ENCODE data around the gene C5orf58.
"Not testable (repeated sequence)": the region's sequence is repeated elsewhere in the genome, so short reads cannot be mapped to it uniquely, and the experiment has no call there.

Gene C5orf58

DNA sequence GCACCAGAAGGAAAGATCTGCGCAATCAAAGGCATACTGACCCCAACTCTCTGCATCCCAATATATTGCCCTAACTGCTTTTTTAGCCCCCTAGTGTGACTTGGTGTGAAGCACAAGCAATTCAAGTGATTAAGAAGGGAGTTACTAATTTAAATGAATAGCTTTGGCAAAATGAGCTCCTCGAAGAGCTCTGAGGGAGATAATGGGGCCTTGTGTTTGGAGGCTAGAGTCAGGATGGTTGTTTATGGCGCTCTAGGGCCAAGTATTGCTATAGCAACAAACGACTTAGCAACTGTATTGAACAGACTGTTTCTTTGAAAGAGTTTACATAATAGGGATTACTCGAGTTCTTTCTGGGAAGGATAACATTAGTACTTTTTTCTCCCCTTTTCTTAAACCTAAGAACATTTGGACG lies 11.5 kb upstream of the C5orf58 start:
- no peak for DNase-seq
- intact Hi-C loops (cut with DNase I) = no loop called here

DNA sequence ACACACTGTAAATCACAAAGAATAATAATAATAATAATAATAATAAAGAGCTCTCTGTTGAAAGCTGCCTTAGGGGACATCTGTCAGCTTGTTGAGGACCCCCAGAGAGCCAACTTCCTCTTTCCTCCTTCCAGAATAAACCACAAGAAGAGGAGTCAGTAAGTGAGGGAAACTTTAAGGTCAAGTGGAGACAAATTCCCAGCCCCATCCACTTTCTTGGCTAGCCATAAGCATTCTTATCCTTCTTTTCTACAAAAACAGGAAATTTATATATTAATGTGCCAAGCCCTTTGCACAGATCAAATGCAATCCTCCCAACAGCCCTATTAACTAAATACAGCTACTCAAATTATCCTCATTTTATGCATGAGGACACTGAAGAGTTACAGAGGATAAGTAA lies 9.4 kb upstream of the C5orf58 start:
- no peak for DNase-seq
- intact Hi-C loops (cut with DNase I) = loop anchor here (1.0 kb wide), 1 partner anchor 44 kb away; no protein-coding TSS in a partner anchor

DNA sequence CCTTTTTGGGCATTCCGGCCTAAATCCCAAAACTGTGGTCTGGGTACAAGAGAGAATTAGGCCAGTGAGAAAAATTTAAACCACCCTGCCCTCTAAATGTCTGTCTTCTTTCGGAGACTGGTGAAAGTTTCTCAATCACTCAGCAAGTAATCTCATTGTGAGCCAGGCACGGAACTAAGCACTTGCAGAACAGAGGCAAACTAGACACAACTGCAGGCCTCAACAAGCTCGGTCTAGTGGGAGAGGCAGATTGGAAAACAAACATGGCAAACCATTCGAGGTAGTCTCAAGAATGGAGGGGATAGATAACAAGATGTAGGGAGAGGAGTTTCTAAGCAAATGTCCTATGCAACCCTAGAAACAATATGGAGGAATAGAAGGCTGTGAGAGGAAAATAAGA lies 8.9 kb upstream of the C5orf58 start:
- intact Hi-C loops (cut with DNase I) = loop anchor here (1.0 kb wide), 1 partner anchor 43 kb away; no protein-coding TSS in a partner anchor
- DNase-seq = no peak

DNA sequence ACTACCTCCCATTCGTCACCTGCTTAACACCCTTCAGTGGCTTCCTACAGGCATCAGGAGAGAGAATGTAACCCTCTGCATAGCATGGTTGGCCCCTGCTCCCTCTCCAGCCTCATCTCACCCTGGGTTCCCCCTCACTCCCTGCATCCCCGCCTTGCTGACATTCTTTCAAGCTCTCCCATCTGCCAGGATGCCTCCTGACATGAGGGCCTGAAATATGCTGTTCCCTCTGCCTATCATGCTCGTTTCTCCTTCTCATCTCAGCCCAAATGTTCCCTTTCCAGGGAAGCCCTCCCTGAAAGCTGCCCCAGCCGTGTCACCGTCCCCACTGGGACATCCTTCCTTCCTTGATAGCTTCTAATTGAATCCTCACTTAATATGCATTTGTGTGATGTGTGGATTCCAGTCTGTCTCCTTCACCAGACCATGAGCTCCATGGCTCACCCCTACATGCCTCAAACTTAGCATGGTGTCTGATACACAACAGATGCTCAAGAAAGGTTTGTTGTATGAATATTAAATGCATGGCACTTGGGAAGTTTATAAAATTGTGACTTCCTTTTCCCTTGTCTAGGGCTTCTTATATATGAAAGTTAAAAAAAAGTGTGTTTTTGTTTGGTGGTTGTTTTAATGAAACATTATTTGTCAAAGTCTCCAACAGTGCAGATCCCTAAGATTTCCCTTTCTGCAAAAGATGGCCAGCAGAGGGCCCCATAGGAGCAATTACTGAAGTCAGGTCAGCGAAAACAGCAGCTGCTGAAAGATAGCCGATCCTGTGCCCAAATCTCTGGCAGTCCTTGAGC lies 7.3 kb upstream of the C5orf58 start:
- intact Hi-C loops (cut with DNase I) = loop anchor here (1.0 to 5.0 kb wide), 4 partner anchors 39 to 407 kb away; no protein-coding TSS in a partner anchor
- DNase-seq = peak; percentile 55 to 95 (median 84)

DNA sequence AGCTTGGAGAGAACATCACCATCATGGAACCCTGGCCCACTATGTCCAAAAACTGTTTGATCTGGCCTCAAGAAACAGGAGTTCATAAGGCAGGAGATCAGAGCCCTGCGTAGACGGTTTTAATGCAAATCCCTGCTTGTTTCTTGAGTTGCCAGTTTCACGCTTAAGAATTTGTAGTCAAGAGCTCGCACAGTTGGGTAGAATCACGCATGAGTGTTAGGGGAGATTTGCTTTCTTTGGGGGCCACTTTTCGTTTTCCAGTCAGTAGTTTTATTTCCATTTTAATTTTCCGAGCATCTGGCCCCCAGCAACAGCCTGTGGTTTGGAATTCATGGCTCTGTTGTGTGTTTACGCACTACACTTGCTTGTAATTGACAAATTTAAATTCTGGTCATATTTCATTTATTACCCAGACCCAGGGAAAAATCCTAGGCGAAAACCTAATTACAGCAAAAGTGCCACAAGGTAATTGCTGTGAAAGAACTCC lies 6.6 kb upstream of the C5orf58 start:
- intact Hi-C loops (cut with DNase I) = loop anchor here (1.0 to 5.0 kb wide), 4 partner anchors 39 to 406 kb away; no protein-coding TSS in a partner anchor
- no peak for DNase-seq

DNA sequence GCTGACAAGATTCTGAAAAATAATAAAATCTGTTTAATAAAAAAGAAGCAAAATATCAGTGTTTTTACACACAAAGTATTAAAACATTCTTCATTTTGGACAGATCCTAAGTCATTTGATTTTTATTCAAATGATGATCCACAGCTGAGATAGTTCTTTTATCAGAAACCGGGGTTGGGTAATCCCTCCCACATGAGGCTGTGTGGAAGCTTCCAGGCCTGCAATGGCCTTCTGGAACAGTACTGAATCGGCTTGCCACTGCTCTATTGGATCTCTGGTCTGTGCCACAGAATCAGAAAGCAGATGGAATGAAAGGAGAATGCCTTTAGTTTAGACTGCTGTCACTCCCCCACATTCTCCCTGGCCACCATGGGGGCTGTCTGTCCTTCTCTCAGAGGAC lies 6.1 kb upstream of the C5orf58 start:
- DNase-seq = no peak
- intact Hi-C loops (cut with DNase I) = loop anchor here (1.0 to 5.0 kb wide), 4 partner anchors 38 to 406 kb away; no protein-coding TSS in a partner anchor

DNA sequence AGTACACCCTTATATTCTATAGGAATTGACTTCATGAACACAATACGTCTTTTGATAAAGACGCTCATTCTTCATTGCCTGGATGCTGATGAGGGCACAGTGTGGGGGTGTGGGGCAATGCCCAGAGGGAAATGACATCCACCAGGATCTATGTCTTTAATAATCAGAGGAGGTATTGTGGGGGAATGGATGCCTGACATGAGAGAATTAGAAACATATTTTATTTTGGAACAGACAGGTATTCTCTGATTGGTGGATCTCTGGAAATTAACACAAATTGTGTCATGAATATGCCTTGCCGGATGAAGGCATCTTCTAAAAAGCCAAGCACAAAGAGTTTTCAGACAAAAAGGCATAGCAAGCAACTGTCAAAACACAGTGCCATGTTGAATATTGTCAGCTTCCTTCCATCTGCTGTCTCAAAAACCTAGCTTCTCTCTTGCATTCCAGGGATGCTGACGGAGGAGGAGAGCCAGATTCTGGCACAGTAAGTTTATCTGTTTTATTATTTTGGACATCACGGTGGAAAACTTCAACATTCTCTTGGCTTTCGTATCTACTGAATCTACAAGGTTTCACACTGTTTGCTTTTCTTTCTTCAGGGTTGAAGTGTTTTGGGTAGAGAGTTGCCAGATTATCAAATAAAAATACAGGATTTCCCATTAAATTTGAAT lies 3.9 kb upstream of the C5orf58 start:
- DNase-seq = no peak
- intact Hi-C loops (cut with DNase I) = loop anchor here (5.0 kb wide), 1 partner anchor 403 kb away; no protein-coding TSS in a partner anchor

DNA sequence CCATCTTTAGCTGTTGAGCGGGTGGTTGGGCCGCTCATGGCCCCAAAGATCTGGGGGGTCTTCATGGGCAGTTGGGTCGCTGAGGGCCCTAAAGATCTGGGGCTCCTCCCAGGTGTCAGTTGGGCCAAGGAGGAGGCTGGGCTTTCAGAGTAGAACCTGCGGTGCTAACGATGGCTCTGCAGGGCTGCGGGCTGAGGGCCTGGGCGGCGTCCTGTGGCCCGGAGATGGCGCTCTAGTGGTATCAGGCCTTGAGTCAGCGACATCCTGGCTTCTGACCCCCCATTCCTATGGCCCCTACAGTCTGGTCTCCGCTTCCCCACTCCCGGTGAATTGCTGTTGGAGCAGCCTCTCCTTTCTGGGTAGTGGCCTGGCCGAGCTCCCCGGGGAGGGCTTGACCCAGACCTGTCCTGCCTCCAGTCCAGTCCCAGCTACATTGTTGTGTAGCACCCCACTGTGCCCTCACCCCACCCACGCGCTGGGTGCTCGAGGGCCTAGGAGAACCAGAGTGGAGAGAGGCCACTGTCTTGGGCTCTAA lies 640 bp downstream of the C5orf58 start:
- intact Hi-C loops (cut with DNase I) = no loop called here
- peak in 1 of 10 donors; percentile 51 for DNase-seq

DNA sequence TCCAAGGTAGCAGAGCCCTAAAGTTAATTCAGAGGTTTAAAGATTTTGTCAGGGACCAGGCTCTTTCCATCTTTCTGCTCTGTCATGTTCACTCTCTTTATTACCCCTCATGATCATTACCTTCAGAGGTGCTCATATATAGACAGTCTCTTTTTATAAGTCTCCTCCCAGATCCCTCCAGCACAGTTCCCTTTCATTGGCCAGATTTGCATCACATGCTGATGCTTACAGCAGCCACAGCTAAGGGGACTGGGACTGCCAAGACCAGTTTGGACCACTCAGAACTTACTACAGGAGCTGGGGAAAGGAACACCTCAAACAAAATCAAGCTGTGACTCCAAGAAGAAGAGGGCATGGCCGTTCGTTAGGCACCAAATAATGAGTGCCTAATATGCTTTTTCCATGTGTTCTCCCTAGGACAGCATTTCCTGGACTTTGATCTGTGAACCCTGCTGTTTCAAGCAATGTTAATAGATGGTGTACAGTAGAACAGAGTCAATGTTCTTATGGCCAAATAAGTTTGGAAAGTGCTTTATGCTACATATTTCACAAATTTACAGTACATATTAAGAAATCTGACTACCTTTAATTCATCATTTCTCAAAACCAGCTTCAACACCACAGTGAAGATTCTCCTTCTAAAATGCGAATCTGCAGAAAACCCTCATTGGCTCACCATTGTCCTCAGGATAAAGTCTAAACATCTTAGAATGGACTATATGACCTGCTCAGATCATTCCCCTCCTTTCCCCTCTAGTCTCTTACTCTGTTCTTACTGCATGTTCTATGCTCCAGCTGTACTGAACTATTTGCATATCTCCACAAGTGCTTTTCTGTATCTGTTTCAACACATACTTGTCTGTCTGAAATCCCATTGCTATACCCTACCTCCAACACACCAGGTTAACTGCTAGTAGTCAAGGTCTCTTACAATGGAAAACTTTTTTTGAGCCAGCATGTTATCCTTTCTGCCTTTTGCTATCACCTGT lies 3.4 kb downstream of the C5orf58 start:
- DNase-seq = no peak
- intact Hi-C loops (cut with DNase I) = no loop called here

DNA sequence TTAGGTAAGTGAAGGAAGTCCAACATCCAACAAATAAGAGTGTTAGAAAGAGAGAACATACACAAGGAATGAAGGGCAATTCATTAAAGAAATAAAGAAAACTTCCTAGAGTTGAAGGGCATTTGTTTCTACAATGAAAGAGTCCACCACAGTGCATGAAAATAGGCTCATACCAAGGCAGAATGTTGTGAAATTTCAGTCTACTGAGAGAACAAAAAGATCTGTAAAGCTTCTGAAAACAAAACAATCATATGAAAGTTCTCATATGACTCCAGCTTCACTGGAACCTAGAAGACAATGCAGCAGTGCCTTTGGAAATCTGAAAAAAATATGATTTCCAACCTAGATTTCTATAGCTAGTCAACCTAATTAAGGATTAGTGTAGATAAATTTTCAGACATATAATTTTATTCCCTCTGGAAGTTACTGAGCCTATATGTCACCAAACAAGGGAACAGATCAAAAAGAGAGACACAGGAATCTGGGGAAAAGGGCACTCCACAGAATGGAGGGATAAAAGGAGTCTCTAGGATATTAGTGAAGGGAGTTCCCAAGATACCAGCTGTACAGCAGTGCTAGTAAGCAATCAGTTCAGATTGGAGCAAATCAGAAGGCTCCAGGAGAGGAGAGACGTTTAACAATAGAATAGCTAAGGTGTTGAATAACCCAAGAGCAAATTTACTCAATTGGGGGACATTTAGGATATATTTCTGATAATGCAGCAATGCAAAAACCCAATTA lies 5.8 kb downstream of the C5orf58 start:
- no peak for DNase-seq
- intact Hi-C loops (cut with DNase I) = no loop called here

DNA sequence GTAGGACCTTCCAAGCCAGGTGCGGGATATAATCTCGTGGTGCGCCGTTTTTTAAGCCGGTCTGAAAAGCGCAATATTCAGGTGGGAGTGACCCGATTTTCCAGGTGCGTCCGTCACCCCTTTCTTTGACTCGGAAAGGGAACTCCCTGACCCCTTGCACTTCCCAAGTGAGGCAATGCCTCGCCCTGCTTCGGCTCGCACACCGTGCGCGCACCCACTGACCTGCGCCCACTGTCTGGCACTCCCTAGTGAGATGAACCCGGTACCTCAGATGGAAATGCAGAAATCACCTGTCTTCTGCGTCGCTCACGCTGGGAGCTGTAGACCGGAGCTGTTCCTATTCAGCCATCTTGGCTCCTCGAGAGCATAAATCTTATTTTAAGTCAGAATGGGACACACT lies 12.7 kb downstream of the C5orf58 start:
- intact Hi-C loops (cut with DNase I) = not testable (repeated sequence)

DNA sequence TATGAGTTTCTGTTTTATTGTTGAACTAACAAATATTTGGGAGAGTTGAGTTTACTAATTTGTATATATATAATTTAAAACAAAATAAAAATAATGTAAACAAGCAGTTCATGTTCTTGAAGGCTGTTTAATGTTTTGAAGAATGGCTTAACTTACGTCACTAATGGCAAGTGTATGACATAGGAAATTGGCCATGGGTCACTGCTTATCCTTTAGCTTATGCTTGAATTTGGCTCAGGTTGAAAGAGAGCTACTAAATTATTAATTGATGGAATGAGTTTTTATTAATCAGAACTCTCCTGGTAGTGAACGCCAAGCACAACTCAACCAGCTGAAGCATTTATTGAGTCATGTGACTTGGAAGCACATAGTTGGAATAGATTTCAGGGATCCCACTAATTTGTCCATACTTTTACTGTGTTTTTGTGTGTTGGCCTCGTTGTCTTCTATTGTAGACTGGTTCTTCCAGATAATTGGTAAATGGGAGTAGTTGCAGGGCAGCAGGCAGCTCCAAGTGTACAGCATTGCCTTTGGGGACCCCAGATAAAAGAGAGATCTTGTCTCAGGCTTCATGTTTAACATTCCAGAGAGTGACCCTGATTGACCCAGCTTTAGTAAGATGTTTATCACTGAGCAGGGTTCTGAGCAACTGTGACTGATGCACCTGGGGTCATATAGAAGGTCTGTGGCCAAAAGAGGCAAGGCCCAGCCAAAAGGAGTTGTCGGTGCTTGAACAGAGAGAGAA lies 13.5 kb downstream of the C5orf58 start:
- intact Hi-C loops (cut with DNase I) = no loop called here
- no peak for DNase-seq

More for the DNA sequence above, 12.7 kb downstream of the C5orf58 start:
- not testable (repeated sequence) for DNase-seq

DNA sequence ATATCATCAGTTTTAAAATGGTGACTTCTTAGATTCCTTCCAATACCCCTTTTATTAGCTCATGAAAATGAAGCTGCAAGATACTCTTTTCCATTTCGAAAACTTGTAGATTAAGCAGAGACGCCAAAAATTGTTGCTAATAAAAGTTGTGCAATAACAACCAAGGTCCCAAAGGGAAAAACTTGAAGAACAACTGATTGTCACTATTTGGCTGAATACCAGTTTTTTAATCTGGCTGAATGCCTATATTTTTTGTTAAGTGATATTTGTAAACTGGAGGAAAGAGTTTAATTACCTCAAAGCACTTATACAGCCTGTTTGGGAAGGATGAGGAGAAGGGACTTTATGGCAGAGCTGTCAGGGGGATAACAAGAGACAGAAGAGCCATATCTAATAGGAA lies 14.6 kb downstream of the C5orf58 start:
- intact Hi-C loops (cut with DNase I) = no loop called here
- no peak for DNase-seq

DNA sequence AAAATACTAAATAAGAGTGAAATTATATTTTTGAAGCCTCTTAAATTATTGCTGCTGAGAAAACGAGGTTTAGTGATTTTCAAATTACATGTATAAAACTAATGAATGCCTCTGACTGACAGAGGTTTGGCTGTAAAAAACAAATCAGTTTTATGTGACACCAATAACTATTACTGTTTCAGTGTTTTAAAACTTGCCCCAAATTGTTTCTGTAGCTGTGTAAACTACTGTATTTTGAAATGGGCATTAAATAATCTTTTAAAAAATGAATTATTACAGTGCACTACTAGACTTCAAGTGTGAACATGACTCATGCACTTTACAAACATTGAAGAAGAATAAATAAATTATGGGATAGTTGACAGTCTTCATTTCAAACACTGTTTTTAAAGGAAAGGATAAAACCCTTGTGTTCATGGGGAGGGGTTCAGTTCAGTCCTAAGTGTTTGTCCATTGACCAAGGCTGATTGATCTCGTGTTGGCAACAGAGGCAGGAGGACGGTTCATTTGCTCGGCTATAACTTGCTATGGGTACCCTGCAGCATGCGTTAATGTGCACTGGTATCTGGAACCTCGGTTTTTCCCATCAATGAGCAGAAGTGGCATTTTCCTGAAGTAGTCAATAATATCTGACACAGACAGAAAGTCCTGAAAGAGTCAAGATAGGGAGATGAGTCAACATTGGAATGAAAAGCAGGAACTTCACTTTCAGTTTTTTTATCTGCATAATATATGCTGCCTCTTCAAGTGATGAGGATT lies 15.6 kb downstream of the C5orf58 start:
- no peak for DNase-seq
- intact Hi-C loops (cut with DNase I) = no loop called here

DNA sequence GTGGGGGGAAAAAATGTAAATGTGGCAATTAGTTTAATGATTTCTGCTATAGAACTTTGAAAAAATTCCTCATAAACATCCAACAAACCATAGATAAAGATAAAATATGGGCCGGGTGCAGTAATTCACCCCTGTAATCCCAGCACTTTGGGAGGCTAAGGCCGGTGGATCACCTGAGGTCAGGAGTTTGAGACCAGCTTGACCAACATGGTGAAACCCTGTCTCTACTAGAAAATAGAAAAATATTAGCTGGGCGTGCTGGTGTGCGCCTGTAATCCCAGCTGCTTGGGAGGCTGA lies 16.1 kb downstream of the C5orf58 start:
- intact Hi-C loops (cut with DNase I); DNase-seq: not testable (repeated sequence)

DNA sequence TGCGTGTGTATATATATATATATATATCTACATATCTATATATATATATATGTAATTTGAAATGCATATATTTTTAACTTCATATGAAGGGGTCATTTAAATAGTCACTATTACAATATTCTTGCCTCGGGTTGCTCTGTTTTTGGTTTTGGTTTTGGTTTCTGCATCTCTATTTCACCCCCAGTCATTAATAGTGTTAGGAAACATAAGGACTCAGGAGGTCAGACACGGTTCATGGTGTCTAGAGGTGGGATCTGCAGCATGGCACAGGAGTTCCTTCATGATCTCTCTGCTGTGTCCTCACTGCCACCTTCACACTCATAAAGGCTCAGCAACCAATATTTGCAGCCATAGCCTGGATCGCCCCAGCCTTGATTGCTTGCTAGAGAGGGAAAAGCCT lies 16.6 kb downstream of the C5orf58 start:
- intact Hi-C loops (cut with DNase I) = no loop called here
- no peak for DNase-seq

DNA sequence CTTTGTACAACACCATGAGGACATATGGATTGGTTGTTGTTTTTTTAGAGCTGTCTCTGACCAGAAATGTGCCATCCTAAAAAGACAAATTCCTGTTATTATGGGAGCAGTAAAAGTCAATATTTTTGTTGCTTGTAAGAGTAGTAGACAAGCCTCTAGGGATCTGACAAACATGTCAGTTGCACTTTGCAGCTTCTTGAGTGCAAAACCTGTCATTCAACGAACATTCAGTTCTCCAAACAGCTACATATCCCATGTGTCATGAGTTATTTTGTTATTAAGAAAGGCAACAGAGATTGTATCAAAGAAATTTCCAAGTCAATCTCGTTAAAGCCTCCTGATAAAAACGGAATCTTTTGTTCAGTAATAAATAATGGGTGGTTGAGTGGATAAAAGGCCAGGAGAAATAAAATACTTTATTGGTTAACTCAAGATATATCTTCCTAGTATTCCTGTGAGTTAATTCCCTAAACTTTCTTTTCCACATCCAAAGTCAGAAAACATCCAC lies 18.1 kb downstream of the C5orf58 start:
- intact Hi-C loops (cut with DNase I) = no loop called here
- no peak for DNase-seq

DNA sequence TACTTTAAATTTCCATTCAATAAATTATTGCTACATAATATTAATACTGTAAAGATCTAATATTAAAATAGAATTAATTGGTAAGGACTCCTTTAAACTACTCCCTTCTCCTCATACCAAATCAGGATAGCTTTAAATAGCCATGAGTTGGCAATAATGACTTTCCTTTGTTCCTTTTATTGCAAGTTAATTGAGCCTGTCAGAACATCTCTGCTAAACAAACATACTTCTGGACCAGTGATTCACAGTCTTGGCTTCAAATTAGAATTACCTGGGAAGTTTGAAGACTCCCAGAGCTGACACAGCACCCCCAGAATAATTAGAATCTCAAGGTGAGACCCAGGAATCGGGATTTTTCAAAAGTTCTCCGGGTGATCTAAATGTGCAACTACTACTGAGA lies 18.7 kb downstream of the C5orf58 start:
- intact Hi-C loops (cut with DNase I) = no loop called here
- no peak for DNase-seq
